Midbrain (tissue), 1 donor: Measurements from ENCODE around the gene RAB34.
A peak's percentile ranks its signal among the peaks of the same experiment; 100 is the strongest.

Source experiments
- DNase-seq: peaks from one replicate; lab custom pipeline; 2025; lab: John Stamatoyannopoulos, UW

Gene RAB34, protein sequence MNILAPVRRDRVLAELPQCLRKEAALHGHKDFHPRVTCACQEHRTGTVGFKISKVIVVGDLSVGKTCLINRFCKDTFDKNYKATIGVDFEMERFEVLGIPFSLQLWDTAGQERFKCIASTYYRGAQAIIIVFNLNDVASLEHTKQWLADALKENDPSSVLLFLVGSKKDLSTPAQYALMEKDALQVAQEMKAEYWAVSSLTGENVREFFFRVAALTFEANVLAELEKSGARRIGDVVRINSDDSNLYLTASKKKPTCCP

DNA sequence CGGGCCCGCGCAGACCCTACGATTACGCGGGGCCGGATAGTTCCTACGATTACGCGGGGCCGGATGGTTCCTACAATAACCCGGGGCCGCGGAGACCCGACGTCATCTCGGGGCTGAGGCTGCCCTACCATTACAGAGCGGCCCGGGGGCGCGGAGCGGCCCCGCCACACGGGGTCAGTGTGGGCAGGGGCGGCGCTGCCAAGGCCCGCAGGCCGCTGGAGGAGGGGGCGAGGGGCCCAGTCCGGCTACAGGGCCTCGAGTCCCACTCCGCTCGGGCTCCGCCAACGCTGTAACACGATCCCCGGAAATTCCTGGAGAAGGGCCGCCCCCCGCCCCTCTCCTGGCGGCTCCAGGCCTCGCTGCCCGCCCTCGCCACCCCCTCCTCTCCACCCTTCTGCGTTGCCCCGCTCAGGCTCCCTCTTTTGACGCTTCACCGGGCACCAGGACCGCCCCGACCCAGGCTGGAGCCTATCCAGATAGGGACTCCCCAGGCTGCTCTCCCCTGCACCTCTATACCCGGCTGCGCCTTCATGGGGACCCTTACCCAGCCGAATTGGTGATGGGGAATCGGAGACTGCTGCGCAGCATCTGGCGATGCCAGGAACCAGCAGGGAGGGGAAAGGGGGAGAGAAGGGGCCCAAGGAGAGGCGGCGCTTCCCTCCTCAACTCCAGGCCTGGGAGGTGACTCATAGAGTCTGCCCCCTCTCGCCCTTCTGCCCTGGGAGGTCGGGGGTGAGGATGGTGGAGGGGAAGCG, at the start of gene RAB34:
Gene RAB34 (minus strand): TSS at position 291 of the 755 bp plus-strand sequence. CDS start 602 bp downstream, outside the sequence.
- DNase-seq = peak; percentile 26

DNA sequence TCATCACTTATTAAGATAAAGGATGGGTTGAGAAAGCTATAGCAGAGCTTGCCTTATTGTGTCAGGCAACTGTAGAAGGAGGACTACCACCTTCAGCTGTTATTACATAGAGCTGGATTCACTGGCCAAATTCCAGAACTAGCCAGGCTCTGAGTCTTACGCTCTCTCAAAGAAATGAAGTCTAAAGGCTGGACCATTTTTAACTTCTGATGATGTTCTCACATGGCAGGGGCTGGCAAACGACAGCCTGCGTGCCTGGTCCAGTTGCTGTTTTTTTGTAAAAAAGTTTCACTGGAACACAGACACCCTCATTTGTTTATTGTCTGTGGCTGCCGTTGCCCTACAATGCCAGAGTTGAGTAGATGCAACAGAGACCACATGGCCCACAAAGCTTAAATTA, 47.4 kb upstream of the RAB34 start:
- DNase-seq = peak; percentile 36

- DNase-seq = peak; percentile 80
Observed at GRCh38 chr17:28763804-28764266, 46.2 kb upstream of the RAB34 start.

DNA sequence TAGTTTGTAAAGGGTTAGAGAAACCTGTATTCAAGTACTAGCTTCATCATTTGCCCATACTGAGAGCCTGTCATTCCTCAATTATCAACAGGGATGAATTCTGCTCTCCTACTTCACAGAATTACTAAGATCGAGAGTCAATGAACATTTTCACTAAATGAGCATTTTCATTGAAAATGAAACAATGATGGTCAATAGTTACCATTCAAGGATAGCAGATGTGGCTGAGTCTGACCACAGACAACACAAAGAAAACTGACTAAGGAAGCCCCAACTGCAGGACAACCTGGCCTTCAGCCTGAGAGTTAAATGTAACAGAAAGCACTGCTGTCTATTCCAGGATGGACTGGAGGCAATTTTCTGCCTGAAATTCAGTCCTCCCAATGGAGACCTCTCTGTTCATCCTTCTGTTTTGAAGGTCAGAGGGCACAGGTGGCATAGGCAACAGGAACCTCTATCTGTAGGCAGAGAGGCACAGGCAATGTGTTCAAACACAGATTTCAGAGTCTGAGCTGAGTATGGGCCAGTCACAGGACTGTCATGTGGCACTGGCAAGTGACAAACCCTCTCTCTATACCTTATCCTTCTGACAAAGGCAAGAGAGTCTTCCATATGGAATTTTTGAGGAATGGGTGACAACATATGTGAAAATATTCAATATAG, 45.6 kb upstream of the RAB34 start:
- DNase-seq = no peak

DNA sequence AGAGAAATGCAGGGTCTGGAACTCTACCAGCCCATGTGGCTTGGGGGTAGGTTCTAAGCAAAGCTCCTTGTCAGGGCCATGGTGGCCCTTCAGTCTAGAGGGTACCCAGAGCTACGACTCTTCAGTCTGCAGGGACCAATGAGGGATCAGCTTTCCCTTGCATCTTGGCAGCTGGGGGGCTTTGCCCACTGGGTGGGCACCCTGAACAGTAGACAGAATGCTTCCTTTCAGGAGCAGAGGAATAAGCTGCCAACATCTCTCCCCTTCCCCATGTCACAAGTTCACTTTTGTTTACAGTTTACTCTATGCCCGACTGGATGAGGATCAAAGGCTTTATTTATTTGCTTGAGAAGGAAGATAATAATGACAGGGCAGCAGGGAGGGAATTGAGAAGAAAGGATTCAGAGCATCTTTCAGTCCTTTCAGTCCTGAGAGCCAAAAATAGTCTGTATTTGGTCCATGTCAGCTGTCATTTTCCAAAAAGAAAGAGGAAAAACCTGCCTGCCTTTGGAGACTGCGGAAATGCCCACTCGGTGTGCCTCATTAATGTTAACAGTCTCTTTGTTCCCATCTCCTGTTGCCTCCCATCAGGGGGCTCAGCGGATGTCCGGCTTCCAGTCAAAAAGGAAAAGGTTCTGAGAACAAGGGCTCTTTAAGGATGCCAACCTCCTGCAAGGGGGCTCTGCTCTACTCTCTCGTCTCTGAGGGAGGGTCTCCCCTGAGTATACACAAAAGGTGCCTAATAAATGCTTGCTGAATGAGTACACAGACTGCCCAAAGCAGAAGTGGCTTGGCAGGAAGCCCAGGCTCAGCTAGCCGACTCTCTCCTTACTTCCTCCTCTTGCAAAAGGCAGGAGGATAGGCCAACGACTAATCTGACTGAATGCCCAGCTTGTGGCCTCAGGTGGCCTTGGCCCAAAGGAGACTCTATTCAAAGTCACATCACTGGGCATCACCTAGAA, 43.2 kb upstream of the RAB34 start:
- peak; percentile 32 for DNase-seq

GRCh38 chr17:28759256-28759865, 41.7 kb upstream of the RAB34 start:
- DNase-seq = no peak

- DNase-seq = no peak
Observed at GRCh38 chr17:28758411-28759121, 40.9 kb upstream of the RAB34 start.

DNA sequence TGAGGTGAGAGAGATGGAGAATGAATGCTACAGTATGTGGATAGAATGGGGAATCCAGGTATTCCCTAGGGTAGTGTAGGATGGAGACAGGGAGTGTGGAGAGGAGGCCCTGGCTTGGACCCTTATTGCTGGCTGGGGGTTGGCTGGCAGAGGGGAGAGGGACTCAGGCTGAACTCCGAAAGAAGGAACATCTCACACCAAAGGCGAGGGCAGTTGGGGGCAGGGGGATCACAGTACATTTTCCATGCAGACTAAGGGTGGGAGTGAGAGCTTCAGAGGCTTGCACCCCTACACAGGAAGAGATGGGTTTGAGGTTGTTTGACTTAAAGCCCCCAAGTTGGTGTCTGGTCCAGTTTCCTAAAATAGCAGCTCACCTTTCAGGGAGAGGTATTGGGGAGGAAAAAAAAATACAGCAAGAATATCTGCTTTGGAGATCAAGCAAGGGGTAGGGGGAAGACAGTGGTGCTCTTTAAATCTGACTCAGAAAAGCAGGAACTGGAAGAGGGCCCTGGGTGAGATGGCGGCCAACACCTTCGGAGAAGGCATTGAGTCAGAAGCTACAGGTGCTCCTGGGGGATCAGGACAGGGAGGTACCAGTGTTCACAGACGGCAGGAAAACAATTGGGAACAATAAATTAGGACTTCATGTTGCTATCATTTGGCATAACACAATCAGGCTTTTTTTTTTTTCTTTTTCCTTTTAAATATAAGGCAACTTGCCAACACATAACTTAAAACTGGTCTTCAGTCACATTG, 38.6 kb upstream of the RAB34 start:
- no peak for DNase-seq

- no peak for DNase-seq
Observed at GRCh38 chr17:28755486-28755885, 37.8 kb upstream of the RAB34 start.

DNA sequence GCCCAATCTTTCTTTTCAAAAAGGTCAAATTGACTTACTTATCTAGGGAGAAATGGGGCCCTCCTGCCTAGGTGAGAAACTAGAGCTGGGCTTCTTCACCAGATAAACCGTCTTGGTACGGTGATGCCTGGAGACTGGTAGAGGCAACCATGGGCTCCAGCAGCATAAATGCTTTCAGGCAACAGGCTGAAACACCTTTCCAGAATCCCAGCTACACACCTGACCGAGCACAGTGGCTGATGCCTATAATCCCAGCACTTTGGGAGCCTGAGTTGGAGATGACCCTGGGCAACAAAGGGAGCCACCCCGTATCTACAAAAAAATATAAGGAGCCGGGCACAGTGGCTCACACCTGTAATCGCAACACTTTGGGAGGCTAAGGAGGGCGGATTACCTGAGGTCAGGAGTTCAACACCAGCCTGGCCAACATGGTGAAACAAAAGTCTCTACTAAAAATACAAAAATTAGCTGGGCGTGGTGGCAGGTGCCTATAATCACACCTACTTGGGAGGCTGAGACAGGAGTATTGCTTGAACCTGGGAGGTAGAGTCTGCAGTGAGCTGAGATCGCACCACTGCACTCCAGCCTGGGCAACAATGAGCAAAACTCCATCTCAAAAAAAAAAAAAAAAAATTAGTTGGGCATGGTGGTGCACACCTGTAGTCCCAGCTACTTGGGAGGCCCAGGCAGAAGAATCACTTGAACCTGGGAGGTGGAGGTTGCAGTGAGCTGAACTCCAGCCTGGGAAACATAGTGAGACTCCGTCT, 34.1 kb upstream of the RAB34 start:
- no peak for DNase-seq

DNA sequence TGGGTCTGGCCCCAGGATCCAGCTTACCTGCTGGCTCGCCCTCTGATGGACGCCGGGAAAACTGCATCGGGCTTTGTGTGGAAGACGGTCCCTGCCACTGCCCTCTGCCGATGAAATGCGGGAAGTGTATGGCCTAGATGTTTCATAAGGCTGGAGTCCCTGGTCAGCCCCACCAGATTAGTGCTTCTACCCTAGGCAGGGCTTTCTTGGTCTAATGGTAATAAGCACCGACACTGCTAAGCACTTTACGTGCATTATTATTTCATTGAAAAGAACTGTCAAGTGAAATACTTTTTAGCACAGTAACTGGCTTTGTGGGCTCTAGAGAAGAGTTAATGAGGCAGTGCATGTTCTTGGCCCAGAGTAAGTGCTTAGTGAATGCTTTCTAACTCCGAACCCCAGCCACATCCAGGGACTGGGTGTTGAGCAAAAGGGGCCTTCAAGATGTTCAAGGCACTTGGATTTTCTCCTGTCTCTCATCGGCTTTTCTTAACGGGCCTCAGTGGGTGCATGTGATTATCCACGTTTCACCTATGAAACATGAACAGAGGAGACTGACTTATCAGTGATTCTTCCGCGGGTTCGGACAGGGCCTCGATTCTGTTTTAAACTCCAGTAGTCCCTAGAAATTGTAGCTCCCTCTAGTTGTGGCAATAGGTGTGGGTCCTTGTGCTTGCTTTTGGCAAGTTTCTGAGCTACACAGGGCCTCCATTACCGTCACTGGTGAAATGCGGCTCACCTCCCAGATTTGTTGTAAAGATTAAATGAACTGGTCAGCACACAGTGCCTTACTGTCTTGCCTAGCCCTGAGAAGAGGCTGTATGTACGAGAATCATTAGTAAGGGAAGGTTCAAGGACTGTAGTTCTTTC, 32.7 kb upstream of the RAB34 start:
- DNase-seq = peak; percentile 92

DNA sequence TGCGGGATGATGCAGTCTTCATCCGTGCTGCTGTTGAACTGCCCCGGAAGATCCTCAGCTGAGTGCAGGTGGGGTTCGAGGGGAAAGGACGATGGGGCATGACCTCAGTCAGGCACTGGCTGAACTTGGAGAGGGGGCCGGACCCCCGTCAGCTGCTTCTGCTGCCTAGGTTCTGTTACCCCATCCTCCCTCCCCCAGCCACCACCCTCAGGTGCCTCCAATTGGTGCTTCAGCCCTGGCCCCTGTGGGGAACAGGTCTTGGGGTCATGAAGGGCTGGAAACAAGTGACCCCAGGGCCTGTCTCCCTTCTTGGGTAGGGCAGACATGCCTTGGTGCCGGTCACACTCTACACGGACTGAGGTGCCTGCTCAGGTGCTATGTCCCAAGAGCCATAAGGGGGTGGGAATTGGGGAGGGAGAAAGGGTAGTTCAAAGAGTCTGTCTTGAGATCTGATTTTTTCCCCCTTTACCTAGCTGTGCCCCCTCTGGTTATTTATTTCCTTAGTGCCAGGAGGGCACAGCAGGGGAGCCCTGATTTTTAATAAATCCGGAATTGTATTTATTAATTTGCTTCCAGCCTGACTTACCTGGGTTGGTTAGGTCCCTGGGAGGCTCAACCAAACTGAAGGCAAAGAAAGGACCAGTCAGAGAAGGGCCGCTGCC, 32.0 kb upstream of the RAB34 start:
- no peak for DNase-seq

DNA sequence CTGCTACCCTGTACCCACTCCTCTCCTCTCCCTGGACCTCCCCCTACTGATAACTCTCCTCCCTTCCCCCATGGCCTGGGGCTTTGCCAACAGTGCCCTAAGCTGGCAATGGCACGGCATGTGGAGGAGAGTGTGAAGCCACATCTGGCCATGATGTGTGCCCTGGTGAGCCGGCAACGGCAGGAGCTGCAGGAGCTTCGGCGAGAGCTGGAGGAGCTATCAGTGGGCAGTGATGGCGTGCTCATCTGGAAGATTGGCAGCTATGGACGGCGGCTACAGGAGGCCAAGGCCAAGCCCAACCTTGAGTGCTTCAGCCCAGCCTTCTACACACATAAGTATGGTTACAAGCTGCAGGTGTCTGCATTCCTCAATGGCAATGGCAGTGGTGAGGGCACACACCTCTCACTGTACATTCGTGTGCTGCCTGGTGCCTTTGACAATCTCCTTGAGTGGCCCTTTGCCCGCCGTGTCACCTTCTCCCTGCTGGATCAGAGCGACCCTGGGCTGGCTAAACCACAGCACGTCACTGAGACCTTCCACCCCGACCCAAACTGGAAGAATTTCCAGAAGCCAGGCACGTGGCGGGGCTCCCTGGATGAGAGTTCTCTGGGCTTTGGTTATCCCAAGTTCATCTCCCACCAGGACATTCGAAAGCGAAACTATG, 31.3 kb upstream of the RAB34 start:
- no peak for DNase-seq

GRCh38 chr17:28747801-28748750, 30.4 kb upstream of the RAB34 start:
- DNase-seq = no peak

DNA sequence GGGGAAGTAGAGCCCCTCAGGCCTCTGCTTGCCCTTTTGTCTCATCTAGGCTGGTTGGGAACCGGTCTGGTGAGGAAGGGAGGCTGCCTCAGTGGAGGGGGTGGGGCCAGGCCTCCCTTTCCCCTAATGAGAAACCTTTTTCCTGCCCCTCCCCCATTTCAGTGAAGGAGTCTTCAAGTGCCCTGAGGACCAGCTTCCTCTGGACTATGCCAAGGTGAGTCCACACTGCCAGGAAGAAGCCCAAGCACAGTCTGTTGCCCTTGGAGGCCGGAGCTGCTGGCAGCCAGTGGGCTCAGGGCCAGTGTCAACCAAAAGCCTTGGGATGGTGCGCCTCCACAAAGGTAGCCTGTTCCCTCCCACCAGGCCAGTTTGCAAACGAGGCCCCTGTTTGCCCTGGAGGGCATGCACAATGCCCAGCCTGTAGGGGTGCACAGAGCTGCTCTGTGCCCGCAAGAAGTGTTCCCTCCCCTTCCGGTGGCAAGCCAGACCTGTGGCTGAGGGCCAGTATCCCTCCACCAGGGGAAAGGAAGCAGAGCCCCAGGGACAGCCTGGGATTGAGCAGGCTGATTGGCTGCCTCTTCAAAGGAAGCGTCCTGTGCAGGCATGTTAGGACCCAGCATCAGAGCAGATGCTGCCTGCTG, 29.5 kb upstream of the RAB34 start:
- peak; percentile 62 for DNase-seq
